ENCODE data around the gene ACADS. TPM values are rescaled to one million over a fixed set of nuclear protein-coding genes. Genes with fewer than 3 reads are reported as not detected.

The ACADS gene
- total RNA-seq, 1 donor from 2014 or later, result 7.2 TPM

DNA sequence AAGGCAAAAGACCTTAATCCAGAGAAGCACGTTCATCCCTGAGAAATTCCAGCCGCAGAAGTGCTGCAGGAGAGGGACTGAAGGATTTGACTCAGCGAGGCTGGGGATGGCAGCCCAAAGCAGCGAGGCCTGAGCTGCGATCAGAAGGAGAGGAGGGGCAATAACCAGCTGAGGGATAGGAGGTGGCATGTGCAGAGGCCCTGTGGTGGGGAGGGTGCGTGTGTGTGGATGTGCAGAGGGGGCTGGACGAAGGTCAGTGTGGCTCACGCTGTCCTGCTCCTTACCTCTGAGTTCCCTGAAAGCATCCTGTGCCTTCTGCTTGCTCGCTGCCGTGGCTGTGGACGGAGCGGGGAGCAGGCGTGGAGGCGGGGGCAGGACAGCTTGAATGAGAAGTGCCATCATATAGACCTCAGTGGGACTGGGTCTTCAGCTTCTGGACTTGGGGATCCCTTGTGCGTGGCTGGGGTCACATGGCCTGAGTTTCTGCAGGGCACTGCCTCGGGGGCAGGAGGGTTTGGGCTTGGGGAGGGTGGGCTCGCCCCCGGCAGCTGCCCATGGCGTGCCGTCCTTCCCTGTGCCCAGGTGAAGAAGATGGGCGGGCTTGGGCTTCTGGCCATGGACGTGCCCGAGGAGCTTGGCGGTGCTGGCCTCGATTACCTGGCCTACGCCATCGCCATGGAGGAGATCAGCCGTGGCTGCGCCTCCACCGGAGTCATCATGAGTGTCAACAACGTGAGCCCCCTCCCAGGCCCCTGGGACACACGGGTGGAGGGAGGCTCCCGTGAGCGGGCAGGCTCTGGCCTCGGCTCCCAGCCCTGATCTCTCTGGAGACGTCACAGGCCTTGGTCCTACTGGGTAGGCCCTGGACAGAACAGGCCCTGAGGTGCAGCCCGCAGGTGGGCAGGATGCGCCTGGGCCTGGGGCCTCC, 11.0 kb downstream of the ACADS start:
- H3K36me3 Mint-ChIP-seq (ENCODE audit: low read depth), result peaks cover 6% of the 10 kb centered on the region
- no peak overlapping the region for H3K4me3 Mint-ChIP-seq (ENCODE audit: unreplicated experiment)
- TF ChIP-seq, protein P1, sequence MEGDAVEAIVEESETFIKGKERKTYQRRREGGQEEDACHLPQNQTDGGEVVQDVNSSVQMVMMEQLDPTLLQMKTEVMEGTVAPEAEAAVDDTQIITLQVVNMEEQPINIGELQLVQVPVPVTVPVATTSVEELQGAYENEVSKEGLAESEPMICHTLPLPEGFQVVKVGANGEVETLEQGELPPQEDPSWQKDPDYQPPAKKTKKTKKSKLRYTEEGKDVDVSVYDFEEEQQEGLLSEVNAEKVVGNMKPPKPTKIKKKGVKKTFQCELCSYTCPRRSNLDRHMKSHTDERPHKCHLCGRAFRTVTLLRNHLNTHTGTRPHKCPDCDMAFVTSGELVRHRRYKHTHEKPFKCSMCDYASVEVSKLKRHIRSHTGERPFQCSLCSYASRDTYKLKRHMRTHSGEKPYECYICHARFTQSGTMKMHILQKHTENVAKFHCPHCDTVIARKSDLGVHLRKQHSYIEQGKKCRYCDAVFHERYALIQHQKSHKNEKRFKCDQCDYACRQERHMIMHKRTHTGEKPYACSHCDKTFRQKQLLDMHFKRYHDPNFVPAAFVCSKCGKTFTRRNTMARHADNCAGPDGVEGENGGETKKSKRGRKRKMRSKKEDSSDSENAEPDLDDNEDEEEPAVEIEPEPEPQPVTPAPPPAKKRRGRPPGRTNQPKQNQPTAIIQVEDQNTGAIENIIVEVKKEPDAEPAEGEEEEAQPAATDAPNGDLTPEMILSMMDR (IDR thresholded peaks at IDR 0.05), result no peak
- no peaks in the 10 kb centered on the region for H3K9me3 Mint-ChIP-seq (ENCODE audit: low read depth)
- DNase-seq (ENCODE audit: low spot score), result peak; percentile 89
- H3K27ac Mint-ChIP-seq (ENCODE audit: unreplicated experiment), result no peak overlapping the region
- no peaks in the 10 kb centered on the region for H3K4me1 Mint-ChIP-seq (ENCODE audit: low read depth)
- H3K27me3 Mint-ChIP-seq (ENCODE audit: low read depth), result no peaks in the 10 kb centered on the region

DNA sequence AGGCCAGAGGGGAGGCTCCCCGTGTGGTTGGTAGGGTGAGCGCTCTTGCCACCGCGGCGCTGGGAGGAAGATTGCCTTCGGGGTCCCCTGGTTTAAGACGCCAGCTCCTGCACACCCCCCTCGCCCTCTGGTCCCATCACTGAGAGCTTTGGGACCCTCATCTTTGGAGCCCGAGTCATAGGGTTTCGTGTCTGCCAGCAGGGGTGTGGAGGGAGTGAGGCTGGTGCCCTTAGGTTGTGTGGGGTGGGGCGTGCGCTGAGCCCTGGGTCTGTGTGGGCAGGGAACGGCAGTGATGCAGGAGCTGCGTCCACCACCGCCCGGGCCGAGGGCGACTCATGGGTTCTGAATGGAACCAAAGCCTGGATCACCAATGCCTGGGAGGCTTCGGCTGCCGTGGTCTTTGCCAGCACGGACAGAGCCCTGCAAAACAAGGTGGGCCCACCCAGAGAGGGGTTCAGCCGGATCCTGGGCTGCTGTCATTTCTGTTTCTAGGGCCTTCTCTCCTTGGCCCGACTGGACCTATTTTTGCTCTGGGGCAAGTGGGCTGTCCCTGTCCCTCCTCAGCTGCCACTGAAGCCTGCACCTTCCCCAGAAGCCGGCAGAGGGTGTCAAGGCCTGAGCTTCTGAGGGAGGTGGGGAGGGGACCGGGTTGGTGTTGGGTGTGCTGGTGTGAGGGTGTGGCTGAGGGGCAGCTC, 12.1 kb downstream of the ACADS start:
- H3K4me1 Mint-ChIP-seq (ENCODE audit: low read depth), result no peaks in the 10 kb centered on the region
- H3K4me3 Mint-ChIP-seq (ENCODE audit: unreplicated experiment), result no peak overlapping the region
- no peaks in the 10 kb centered on the region for H3K27me3 Mint-ChIP-seq (ENCODE audit: low read depth)
- peak; percentile 89 for DNase-seq (ENCODE audit: low spot score)
- no peak overlapping the region for H3K27ac Mint-ChIP-seq (ENCODE audit: unreplicated experiment)
- no peaks in the 10 kb centered on the region for H3K9me3 Mint-ChIP-seq (ENCODE audit: low read depth)
- peaks cover 4% of the 10 kb centered on the region for H3K36me3 Mint-ChIP-seq (ENCODE audit: low read depth)
- TF ChIP-seq, protein P1 (IDR thresholded peaks at IDR 0.05), result peak; percentile 68

DNA sequence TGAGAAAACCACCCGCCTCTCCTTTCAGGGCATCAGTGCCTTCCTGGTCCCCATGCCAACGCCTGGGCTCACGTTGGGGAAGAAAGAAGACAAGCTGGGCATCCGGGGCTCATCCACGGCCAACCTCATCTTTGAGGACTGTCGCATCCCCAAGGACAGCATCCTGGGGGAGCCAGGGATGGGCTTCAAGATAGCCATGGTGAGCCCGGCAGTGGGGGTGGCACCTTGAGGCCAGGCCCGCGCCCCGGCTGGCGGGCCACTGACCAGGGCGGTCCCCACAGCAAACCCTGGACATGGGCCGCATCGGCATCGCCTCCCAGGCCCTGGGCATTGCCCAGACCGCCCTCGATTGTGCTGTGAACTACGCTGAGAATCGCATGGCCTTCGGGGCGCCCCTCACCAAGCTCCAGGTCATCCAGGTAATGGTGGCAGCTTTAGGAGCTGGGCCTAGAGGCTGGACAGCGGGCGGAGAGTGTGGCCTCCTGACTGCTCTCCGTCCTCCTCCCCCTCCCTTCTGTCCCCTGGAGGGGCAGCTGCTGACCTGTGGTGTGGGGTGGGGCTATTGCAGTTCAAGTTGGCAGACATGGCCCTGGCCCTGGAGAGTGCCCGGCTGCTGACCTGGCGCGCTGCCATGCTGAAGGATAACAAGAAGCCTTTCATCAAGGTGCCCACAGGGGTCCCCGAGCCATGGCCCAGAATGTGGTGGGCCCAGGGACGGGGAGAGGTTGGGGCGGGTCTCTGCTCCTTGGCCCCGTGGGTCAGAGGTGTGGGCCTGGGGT, 12.8 kb downstream of the ACADS start:
- Mint-ChIP-seq H3K27me3 (ENCODE audit: low read depth) (no peaks in the 10 kb centered on the region), H3K27ac (ENCODE audit: unreplicated experiment) (no peak overlapping the region), H3K4me3 (ENCODE audit: unreplicated experiment) (no peak overlapping the region), H3K36me3 (ENCODE audit: low read depth) (peaks cover 4% of the 10 kb centered on the region), H3K9me3 (ENCODE audit: low read depth) (no peaks in the 10 kb centered on the region), H3K4me1 (ENCODE audit: low read depth) (no peaks in the 10 kb centered on the region)
- DNase-seq (ENCODE audit: low spot score), result peak; percentile 91
- TF ChIP-seq, protein P1 (IDR thresholded peaks at IDR 0.05), result no peak

DNA sequence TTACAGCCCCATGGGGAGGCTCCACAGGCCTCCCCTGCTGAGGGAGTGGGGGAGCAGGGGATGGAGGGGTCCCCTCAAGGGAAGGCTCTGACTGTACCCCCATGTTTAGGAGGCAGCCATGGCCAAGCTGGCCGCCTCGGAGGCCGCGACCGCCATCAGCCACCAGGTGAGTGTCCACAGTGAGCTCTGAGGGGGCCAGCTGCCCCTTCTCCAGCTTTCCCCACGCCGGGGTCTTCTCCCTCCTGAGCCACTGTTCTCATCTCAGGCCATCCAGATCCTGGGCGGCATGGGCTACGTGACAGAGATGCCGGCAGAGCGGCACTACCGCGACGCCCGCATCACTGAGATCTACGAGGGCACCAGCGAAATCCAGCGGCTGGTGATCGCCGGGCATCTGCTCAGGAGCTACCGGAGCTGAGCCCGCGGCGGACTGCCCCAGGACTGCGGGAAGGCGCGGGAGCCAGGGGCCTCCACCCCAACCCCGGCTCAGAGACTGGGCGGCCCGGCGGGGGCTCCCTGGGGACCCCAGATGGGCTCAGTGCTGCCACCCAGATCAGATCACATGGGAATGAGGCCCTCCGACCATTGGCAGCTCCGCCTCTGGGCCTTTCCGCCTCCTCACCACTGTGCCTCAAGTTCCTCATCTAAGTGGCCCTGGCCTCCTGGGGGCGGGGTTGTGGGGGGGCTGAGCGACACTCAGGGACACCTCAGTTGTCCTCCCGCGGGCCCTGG, 13.6 kb downstream of the ACADS start:
- H3K36me3 Mint-ChIP-seq (ENCODE audit: low read depth), result peaks cover 1% of the 10 kb centered on the region
- no peaks in the 10 kb centered on the region for H3K4me1 Mint-ChIP-seq (ENCODE audit: low read depth)
- H3K9me3 Mint-ChIP-seq (ENCODE audit: low read depth), result no peaks in the 10 kb centered on the region
- DNase-seq (ENCODE audit: low spot score), result peak; percentile 79
- H3K27me3 Mint-ChIP-seq (ENCODE audit: low read depth), result no peaks in the 10 kb centered on the region
- TF ChIP-seq, protein P1 (IDR thresholded peaks at IDR 0.05), result no peak
- H3K4me3 Mint-ChIP-seq (ENCODE audit: unreplicated experiment), result no peak overlapping the region
- no peak overlapping the region for H3K27ac Mint-ChIP-seq (ENCODE audit: unreplicated experiment)
